ENCODE measurements around the gene SOX6.
"Not testable (repeated sequence)": the region's sequence is repeated elsewhere in the genome, so short reads cannot be mapped to it uniquely, and the experiment has no call there.

SOX6 gene

GRCh38 chr11:15923183-15923582, 433.2 kb downstream of the SOX6 start:
- Histone ChIP-seq H3K4me3 (ENCODE audit: insufficient read depth, low read depth, low read length) (no peak overlapping the region), H3K27ac (ENCODE audit: insufficient read depth, low read depth, low read length, poor library complexity, severe bottlenecking) (no peak overlapping the region), H3K4me1 (ENCODE audit: control insufficient read depth, insufficient read depth, low read length) (no peaks in the 10 kb centered on the region), H3K27me3 (ENCODE audit: control insufficient read depth, insufficient read depth, low read length, poor library complexity, severe bottlenecking) (no peaks in the 10 kb centered on the region), H3K36me3 (ENCODE audit: control insufficient read depth, insufficient read depth, low read length) (no peaks in the 10 kb centered on the region), H3K9me3 (ENCODE audit: control insufficient read depth, low read length) (no peaks in the 10 kb centered on the region)
- 64 to 69% methylated on average over 2 of the region's 2 CpGs for WGBS, 2 experiments

GRCh38 chr11:15922745-15923144, 433.6 kb downstream of the SOX6 start:
- H3K36me3 ChIP-seq (ENCODE audit: control insufficient read depth, insufficient read depth, low read length); H3K27ac ChIP-seq (ENCODE audit: insufficient read depth, low read depth, low read length, poor library complexity, severe bottlenecking): not testable (repeated sequence)
- WGBS, 2 experiments, result 88 to 95% methylated on average over 6 of the region's 6 CpGs

GRCh38 chr11:15920856-15921629, 435.3 kb downstream of the SOX6 start:
- no peak overlapping the region for H3K27ac ChIP-seq (ENCODE audit: insufficient read depth, low read depth, low read length, poor library complexity, severe bottlenecking)
- H3K4me1 ChIP-seq (ENCODE audit: control insufficient read depth, insufficient read depth, low read length), result no peaks in the 10 kb centered on the region
- WGBS, 2 experiments, result 94 to 95% methylated on average over 6 of the region's 6 CpGs
- no peaks in the 10 kb centered on the region for H3K9me3 ChIP-seq (ENCODE audit: control insufficient read depth, low read length)
- no peak overlapping the region for H3K4me3 ChIP-seq (ENCODE audit: insufficient read depth, low read depth, low read length)
- no peaks in the 10 kb centered on the region for H3K27me3 ChIP-seq (ENCODE audit: control insufficient read depth, insufficient read depth, low read length, poor library complexity, severe bottlenecking)
- no peaks in the 10 kb centered on the region for H3K36me3 ChIP-seq (ENCODE audit: control insufficient read depth, insufficient read depth, low read length)

More at GRCh38 chr11:15922745-15923144, 433.6 kb downstream of the SOX6 start:
- H3K27me3 ChIP-seq (ENCODE audit: control insufficient read depth, insufficient read depth, low read length, poor library complexity, severe bottlenecking); H3K9me3 ChIP-seq (ENCODE audit: control insufficient read depth, low read length); H3K4me1 ChIP-seq (ENCODE audit: control insufficient read depth, insufficient read depth, low read length); H3K4me3 ChIP-seq (ENCODE audit: insufficient read depth, low read depth, low read length): not testable (repeated sequence)

GRCh38 chr11:15918674-15919073, 437.7 kb downstream of the SOX6 start:
- Histone ChIP-seq H3K27ac (ENCODE audit: insufficient read depth, low read depth, low read length, poor library complexity, severe bottlenecking) (no peak overlapping the region), H3K9me3 (ENCODE audit: control insufficient read depth, low read length) (no peaks in the 10 kb centered on the region), H3K4me3 (ENCODE audit: insufficient read depth, low read depth, low read length) (no peak overlapping the region), H3K36me3 (ENCODE audit: control insufficient read depth, insufficient read depth, low read length) (no peaks in the 10 kb centered on the region), H3K4me1 (ENCODE audit: control insufficient read depth, insufficient read depth, low read length) (no peaks in the 10 kb centered on the region), H3K27me3 (ENCODE audit: control insufficient read depth, insufficient read depth, low read length, poor library complexity, severe bottlenecking) (no peaks in the 10 kb centered on the region)
- WGBS, 2 experiments, result 80 to 86% methylated on average over 1 of the region's 1 CpG

GRCh38 chr11:15918212-15918611, 438.1 kb downstream of the SOX6 start:
- no peaks in the 10 kb centered on the region for H3K36me3 ChIP-seq (ENCODE audit: control insufficient read depth, insufficient read depth, low read length)
- no peak overlapping the region for H3K27ac ChIP-seq (ENCODE audit: insufficient read depth, low read depth, low read length, poor library complexity, severe bottlenecking)
- H3K9me3 ChIP-seq (ENCODE audit: control insufficient read depth, low read length), result no peaks in the 10 kb centered on the region
- H3K4me3 ChIP-seq (ENCODE audit: insufficient read depth, low read depth, low read length), result no peak overlapping the region
- 75 to 86% methylated on average over 2 of the region's 2 CpGs for WGBS, 2 experiments
- no peaks in the 10 kb centered on the region for H3K4me1 ChIP-seq (ENCODE audit: control insufficient read depth, insufficient read depth, low read length)
- H3K27me3 ChIP-seq (ENCODE audit: control insufficient read depth, insufficient read depth, low read length, poor library complexity, severe bottlenecking), result no peaks in the 10 kb centered on the region

Measured in ectodermal cell (in vitro differentiated cells).